Posterior vena cava (tissue), 2 donors: Measurements from ENCODE around the gene SLC48A1. TPM values are rescaled to one million over a fixed set of nuclear protein-coding genes. Genes with fewer than 3 reads are reported as not detected.

Experiments
- DNase-seq: peaks from one replicate; pipeline ENCODE4 v3.0.0-alpha.2; 2020; ENCODE audit warnings: low spot score
- intact Hi-C, 2 donors: fragments of 100-400 bp; cut with DNase I; formaldehyde crosslinking; loops; one replicate each; pipeline versions ENCODE4 v1.14.1 to v1.14.2; 2022 to 2023
- total RNA-seq, 2 donors: library from RNA; stranded (reverse); fragmentation: NEBNext Ultra II Directional; extraction: Animal tissue kit (Norgen Biotek cat#: 25700); gene quantifications; one replicate each; pipeline ENCODE4 v1.2.1, GENCODE V29; 2021
- donor health status: DM: yes; HTN: yes; CAD: no.
- donor health status: DM: yes; HTN: yes; CAD: no.

Gene SLC48A1
- total RNA-seq, 2 donors from 2014 or later: 28.5 to 33.8 TPM

DNA sequence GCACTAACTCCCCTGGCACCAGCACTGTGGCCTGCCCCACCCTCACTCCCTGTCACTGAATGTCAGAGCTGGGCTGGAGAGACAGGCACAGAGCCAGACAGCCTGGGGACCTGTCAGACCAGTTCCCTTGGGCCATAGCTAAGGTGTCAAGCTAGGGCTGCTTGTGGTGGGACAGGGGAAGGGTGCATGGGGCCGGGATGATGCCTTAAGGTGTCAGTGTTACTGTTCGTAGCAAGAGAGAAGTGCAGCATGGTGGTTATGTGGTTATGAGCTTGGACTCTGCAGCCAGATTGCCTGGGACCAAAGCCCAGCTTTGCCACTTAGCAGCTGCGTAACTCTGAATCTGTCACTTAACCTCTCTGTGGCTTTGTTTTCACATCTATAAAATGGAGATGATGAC is 18.2 kb upstream of the SLC48A1 start:
- no peak for DNase-seq
- intact Hi-C loops: no loop called here

DNA sequence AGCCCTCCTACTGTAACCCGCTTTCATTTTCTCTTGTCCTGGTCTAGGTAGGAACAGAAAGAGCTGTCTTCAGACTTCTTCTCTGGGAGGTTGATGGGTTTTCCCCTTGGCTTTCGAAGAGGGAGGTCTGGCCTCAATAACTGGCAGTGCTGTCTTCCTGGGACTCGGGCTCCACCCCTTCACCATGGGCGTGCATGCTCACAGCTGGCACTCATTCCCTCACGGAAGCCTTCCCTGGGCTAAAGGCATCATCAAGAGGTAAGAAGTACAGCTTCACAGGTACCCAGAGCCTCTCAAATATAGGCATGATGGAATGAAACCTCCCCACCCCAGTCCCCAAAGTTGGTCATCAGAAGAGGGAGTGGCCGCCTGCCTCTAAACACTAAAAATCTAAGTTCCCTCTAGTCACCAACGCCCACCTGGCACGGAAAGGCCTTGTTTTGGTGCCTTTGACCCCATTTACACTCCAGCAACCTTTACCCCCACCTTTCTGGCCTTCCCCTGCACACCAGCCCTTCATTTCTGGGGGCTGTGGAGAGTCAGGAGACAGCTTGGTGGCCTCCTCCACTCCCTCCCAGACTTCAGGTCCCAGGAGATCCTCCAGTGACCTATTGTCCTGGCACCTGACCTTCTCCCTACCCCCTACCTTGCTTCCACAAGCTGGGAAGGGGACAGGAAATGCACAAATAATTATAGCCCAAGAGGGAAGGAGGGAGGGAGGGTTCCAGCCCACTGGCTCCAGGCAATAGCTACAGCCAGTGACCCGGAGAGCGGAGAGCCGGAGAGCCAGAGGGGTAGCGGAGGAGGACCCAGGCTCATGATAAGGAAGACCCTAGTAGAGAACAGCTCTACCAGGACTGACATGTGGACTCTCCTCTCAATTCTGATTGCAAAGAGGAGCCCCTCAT is 17.1 kb upstream of the SLC48A1 start:
- intact Hi-C loops: no loop called here
- DNase-seq: no peak

DNA sequence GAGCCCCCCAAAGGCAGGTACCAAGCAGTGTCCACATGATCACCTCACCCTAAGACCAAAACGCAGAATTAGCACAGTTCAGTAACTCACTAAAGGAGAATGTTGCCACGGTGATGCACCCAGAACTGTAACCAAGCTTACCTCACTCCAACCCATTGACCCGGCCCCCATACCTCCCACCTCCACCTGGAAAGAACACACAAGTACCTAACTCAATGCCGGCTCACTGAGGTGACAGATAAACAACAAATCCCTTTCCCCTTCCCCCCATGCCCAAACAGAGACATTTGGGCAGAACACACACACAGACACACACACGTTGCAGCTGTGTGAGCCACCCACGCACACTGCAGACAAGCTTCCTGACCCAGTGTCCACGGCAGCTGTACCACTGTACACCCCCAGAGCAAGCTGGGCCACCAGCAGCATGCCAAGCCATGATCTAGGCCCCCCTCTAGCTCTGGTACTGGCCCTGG is 15.6 kb upstream of the SLC48A1 start:
- intact Hi-C loops: no loop called here
- DNase-seq: no peak

DNA sequence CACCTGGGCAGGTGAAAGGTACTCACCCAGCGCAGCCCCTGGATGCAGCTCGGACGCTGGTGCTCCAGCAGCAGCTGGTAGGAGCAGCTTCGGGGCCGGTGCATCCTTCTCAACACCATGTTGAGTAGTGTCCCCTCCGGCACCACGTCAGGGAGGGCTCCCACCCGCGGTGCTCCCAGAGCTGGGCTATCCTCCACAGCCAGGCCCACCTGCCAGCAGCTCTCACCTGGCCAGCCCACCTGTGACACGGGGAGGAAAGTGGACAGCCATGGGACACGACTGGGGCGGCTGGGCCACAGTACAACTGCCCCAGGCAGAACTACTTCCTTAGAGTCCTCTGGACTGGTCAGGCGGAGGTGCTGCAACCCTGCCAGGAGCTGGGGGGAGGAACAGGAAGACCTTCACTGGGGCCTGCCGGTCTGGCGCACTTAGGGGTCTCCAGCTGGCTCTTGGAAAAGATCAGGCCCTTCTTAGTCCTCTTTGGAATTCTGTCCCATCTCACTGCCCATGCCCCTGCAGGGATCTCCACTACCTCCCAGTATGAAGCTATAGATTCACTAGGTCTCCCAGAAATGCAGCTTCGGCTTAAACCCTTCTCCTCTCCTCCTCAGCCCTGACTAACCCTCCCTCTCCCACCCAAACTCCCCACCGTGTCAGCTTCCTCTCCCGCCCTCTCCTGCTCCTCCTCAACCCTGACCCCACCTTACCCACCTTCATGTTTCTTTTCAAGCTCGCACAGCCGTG is 15.0 kb upstream of the SLC48A1 start:
- no peak for DNase-seq
- intact Hi-C loops: no loop called here

DNA sequence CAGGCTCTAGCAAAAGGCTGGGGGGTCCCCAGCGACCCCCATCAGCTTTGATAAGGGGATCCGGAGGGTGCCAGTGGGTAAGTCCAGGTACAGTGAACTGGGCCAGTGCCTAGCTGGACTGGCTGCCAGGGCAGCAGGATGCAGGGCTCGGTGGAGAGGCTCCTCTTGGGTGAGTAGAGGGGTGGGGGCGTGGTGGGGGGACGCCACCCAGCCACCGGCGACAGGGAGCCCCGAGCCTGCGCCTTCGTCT is 14.5 kb upstream of the SLC48A1 start:
- intact Hi-C loops: no loop called here
- DNase-seq: no peak

DNA sequence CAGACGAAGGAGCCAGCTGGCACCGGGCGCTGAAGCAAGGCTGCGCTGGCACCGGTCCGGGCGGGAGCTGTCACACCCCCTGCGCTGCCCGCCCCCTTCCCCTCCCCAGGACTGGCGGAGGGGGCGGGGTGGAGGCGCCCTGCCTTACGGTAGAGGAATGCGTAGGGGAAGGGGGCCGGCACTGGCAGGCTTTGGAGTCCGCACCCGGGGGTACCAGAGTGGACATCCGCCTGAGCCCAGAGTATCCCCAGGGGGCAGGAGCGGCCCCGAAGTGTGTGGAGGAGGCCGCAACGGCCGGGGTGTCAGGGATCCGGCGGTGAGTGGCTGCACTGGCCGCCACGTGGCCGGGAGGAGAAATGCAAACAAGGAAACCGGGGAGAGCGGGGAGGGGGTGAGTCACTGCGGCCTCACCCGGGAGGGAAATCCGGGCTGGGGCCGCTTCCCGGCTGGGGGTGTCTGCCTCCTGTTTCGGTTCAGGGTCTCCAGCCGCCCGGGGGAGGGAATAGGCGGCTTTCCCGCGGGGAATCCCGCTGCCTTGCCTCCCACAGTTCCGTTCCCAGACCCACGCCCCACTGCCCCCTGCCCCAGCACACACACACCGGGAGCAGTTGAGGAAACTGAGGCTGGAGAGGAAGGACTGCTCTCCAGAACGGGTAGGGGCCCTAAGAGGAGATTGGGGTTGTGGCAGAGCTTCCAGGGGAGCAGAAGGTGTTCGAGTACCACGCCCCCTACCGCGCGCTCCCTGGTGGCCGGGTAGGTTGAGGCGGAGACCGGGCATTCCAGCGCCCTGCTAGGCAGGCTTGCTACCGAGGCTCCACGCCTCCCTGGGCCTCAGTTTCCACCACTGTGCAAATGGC is 14.0 kb upstream of the SLC48A1 start, which contains the start of gene RAPGEF3:
Gene RAPGEF3 (minus strand): TSS at position 47 of the 857 bp plus-strand sequence. CDS start 324 bp downstream, outside the sequence.
- DNase-seq: peak; percentile 94
- intact Hi-C loops: loop anchor here in 1 of 2 donors (1.0 kb wide), 1 partner anchor 43 kb away; no protein-coding TSS in a partner anchor

DNA sequence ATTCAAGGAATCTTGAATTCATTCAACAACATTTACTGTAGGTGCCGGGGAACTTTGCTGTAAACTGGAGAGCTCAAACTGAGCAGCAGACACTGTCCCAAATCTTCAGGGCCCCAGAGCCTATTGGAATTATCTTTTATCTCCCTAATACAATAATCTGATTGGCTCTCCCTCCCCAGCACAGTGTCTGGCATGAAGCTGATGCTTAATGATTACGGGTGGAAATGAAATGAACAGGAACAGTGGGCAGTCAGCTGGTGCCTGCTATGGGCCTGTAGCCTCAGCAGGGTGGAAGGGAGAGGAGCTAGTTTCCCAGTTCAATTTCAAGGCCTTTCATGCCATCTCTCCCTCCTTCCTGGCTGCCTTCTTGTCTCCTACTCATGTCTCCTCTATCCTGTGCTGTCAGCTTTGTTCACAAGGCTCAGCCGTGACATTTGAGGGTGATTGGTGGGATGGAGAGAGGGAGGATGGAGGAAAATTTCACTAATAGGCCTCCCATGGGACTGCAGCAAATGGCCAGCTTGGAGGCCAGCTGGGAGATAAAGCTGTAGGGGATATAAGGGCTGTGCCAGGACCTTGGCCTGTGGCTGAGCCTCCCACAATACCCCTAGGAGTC is 10.1 kb upstream of the SLC48A1 start:
- DNase-seq: no peak
- intact Hi-C loops: no loop called here

DNA sequence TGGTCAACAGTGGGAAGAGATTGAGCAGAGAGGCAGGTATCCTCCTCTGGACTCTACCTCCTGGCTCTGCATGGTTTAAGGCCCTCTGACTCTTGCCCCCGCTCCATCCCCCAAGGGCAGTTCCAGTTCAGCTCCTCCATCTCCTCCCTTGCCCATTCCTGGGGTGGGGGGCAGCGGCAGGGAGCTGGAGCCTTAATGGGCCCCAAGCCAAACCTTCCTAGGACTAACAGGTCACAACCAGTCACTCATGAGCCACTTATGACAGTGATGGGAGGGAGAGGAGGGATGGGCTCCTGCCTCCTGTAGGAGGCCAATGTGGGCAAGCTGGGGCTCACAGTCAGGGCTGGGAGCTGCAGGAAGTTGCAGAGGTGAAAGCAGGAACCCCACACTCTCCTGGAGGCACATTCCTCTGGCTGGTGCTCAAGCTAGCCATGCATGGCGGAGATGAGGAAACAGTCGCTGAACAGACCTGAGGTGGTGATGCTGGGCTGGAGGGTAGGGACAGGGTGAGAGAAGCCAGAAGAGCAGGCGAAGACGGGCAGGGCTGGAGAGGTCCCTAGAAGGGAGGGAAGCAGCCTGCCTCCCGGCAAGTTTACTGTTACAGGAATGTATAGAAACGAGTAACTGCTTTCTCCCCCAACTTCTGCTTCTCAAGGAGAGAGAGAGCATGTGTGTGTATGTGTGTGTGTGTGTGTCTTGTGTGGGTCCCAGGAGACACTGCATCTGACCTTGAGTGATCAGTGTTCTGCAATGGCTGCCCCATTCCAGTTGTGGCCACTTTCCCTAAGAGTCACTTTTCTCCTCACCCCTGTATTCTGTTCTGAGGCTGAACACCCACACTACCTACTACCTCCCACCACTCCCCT is 9.3 kb upstream of the SLC48A1 start:
- intact Hi-C loops: no loop called here
- DNase-seq: no peak

DNA sequence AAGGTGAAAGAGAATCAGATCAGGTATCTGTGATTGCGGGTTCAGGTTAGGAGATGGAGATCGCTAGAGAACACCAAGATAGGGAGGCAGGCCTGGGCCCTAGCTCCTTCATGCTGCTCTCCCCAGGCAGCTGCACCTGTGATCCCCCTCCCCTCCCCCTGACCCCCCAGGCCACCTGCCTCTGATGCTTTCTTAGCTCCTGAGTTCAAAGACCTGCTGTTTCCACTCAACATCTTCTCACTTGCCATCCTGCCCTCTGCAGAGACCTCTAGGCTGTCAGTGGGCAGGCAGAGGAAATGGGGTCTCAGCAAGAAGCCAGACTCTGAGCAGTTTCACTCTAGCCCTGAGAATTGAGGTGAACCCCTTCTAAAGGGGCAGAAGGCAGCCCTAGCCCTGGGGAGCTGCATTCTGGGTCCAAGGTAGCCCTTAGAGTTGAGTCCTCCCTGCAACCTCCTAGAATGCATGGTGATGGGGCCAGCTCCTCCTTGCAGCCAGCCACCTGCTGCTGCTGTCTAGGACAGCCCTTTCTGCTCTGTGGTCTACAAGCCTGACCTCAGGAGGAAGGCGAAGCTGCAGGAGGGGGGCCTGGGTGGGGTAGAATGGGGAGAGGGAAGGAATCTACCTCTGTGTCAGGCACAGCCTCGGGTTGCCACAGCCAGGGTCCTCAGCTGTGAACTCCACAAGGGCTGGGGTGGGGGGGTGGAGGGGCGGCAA is 6.4 kb upstream of the SLC48A1 start:
- intact Hi-C loops: no loop called here
- no peak for DNase-seq

DNA sequence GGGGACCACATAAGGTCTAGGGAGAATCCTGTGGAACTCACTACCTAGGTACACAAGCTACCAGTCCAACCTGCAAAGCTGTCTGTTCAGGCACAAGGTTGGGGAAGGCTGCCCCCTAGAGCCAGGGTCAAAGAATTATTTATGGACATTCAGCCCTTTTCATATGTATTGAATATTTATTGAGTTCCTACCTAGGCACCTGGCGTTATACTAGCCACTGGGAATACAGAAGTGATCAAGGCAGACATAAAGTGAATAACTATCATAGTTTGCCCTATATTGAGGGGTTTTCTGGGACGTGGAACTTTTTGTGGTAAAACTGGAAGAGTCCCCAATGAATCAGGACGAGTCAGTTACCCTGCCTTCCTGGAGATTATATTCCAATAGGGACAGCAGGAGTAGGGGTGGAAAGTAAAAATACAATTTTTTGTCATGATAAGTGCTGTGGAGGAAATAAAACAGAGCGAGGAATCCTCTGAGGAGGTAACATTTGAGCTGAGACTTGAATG is 5.8 kb upstream of the SLC48A1 start:
- intact Hi-C loops: no loop called here
- no peak for DNase-seq

DNA sequence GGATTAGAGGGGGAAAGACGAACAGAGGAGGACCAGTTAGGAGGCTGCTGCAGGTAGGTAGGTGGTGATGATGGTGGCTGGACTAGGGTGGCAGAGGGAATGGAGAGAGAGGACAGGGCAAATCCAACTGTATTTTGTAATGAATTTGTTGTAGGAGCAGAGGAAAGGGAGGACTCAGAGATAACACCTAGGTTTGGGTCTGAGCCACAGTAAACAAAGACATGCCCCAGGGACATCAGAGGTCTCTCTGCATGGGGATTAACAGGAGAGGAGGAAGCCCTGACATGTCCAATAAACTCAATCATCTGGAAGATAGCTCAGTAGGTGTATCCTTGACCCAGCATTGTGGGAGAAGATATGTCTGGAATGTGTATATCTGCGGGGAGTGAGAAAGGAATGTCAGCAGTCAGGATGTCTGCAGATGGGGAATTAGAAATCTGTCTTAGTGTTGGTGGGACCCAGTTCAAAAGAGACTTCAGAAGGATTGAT is 4.7 kb upstream of the SLC48A1 start:
- intact Hi-C loops: no loop called here
- DNase-seq: no peak

DNA sequence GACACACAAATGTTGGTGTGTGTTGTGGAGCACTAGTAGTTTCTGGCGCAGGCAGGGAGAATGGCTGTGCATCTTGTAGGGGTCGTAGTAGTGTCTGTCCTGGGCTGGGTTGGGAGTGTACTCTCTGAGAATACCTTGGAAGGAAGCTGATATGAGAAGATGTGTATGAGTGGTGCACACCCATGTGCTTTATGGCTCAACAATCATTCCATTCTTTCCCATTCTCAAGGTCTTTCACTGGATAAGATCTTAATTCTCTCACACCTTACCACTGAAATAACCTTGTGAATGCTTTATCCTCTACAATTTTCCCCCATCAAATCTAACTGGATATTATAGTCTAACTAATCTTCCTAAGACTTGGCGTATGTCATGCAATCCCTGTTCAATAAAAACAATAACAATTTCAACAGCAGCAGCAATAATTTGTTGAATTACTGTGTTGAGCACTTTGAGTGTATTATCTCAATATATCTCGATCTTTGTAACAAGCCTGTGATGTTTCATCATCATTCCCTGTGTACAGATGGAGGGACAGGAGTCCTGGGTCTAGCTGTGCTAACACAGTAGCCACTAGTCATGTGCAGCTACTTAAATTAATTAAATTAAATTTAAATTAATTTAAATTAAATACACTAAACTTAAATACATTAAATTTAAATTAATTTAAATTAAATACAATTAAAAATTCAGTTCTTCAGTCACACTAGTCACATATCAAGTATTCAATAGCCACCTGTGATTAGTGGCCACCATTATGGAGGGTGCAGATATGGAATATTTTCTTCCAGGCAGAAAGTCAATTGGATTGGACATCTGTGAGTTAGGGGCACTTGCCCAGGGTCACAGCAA is 3.6 kb upstream of the SLC48A1 start:
- intact Hi-C loops: no loop called here
- no peak for DNase-seq

DNA sequence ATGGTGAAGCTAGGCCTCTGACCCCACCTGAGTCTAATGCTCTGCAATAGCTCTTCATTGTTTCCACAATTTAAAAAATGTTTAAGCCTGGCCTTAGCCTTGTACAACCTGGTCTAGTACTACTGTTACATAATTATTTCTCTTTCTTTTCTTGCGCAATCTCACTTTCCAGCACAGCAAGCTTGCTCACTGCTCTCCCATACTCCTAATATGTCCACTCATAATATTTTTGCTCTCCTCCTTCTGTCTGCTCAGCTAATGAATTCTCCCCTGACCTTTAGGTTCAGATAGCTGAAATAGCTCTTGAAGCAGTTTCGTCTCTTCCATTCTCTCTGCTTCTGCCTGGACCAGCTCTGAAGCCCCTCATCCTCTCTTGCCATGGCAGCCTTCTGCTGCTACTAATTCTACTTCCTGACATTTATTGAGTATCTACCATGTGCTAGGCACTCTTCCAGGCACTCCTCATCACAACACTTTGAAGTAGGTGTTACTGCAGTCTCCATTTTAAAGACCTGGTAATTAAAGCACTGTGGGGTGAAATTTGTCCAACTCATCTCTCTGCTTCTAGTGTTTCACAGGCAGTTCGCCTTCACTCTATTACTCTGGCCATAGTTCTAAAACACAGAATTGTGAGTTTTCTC is 2.8 kb upstream of the SLC48A1 start:
- intact Hi-C loops: no loop called here
- no peak for DNase-seq

DNA sequence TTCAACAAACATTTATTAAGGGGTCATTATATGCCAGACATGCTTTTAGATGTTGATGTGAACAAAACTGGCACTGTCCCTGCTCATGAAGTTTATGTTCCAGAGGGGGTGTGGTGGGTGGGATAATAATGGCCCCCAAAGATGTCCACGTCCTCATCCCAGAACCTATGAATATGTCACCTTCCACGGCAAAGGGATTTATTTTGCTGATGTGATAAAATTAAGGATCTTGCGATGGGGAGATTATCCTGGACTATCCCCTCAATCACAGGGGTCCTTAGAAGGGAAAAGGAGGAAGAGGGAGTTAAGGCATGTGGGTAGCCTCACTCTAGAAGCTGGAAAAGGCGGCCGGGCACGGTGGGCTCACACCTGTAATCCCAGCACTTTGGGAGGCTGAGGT is 1.7 kb upstream of the SLC48A1 start:
- intact Hi-C loops: no loop called here
- no peak for DNase-seq

DNA sequence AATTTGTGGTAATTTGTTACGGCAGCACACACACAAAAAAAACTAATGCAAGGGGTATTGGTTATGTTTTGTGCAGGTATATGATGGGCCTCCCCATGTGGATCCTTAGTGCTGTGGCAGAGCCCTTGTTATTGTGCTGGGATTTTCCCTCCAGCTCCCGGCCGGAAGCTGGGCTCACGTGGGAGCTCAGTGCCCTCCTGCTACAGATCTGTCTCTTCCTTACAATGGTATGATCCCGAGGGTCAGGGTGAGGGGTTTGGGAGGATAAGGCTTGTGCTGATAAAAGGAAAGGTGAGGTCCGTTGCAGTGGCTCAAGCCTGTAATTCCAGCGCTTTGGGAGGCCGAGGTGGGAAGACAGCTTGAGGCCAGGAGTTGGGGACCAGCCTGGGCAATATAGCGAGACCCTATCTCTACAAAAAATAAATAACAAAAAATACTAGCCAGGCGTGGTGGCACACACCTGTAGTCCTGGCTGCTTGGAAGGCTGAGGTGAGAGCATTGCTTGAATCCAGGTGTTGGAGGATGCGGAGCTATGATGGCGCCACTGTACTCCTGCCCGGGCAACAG is 861 bp upstream of the SLC48A1 start:
- DNase-seq: no peak
- intact Hi-C loops: no loop called here

DNA sequence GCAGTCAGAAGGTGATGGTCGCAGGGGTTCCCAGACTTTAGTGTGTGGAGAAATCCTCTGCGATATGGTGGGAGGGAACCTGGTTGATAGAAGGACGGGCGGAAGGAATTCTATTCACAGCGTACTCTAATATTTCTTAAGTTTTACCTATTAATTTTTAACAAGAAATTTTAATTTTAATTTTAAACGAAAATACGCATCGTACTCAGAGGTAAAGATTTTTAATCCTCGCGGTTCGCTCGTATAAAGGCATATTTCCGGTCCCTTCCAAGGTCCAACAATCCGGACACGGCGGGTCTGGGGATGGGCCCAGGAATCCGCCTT is 338 bp upstream of the SLC48A1 start:
- DNase-seq: no peak
- intact Hi-C loops: no loop called here
